ENCODE data around the gene ABI1.

DNA sequence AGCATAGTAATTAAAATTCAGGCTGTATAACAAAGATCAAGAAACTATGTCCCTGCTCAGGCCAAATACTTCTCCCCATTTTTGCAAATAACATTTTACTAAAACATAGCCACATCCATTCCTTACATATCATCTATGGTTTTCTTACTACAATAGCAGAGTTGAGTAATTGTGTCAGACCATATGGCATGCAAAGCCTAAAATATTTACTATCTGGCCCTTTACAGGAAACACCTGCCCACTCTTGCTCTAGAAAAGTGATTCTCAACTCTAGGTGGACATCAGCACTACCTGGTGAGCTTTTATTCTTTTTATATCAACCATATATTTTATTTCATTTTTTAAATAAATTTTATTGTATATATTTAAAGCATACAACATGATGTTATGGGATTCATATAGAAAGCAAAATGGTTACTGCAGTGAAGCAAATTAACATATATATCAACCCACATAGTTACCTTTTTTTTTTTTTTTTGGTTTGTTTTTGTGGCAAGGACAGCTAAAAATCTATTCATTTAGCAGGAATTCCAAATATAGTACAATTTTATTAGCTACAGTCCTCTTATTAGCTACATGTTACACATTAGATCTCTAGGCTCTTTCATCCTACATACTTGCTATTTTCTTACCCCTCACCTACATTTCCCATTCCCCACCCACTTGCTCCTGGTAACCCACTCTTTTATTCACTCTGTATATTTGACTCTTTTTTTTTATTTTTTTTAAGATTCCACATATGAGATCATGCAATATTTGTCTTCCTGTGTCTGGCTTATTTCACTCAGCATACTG is 19.6 kb downstream of the ABI1 start:
- no peak for TF ChIP-seq EZH2 (IDR thresholded peaks at IDR 0.05; ENCODE audit: borderline replicate concordance, low read length)
- TF ChIP-seq, protein P1, sequence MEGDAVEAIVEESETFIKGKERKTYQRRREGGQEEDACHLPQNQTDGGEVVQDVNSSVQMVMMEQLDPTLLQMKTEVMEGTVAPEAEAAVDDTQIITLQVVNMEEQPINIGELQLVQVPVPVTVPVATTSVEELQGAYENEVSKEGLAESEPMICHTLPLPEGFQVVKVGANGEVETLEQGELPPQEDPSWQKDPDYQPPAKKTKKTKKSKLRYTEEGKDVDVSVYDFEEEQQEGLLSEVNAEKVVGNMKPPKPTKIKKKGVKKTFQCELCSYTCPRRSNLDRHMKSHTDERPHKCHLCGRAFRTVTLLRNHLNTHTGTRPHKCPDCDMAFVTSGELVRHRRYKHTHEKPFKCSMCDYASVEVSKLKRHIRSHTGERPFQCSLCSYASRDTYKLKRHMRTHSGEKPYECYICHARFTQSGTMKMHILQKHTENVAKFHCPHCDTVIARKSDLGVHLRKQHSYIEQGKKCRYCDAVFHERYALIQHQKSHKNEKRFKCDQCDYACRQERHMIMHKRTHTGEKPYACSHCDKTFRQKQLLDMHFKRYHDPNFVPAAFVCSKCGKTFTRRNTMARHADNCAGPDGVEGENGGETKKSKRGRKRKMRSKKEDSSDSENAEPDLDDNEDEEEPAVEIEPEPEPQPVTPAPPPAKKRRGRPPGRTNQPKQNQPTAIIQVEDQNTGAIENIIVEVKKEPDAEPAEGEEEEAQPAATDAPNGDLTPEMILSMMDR (IDR thresholded peaks at IDR 0.05; ENCODE audit: low read length): no peak
